H9 (cell line): ENCODE data around the gene ZNF280A. TPM values are rescaled to one million over a fixed set of nuclear protein-coding genes. Genes with fewer than 3 reads are reported as not detected.

Experiments used
- DNase-seq: peaks from one replicate; pipeline ENCODE4 v3.0.0-alpha.2; 2017
- H2AFZ ChIP-seq: one replicate; pipeline ENCODE4 v1.6.1; 2013; ENCODE audit warnings: mild to moderate bottlenecking, low read length, control low read depth, moderate library complexity
- H2AK5ac ChIP-seq: 2 replicates; pipeline ENCODE4 v1.6.1; 2013; ENCODE audit warnings: low read length, control low read depth, mixed read lengths; ENCODE audit not compliant: insufficient read length
- H2BK120ac ChIP-seq: one replicate; pipeline ENCODE4 v1.6.1; 2013; ENCODE audit warnings: low read depth, mild to moderate bottlenecking, low read length, control low read depth, inconsistent platforms; ENCODE audit not compliant: poor library complexity, severe bottlenecking
- H2BK12ac ChIP-seq: 2 replicates; pipeline ENCODE4 v1.6.1; 2013; ENCODE audit warnings: low read length, control low read depth, mixed read lengths, low read depth; ENCODE audit not compliant: insufficient read length
- H2BK15ac ChIP-seq: 2 replicates; pipeline ENCODE4 v1.6.1; 2013; ENCODE audit warnings: low read depth, low read length, control low read depth
- H2BK20ac ChIP-seq: one replicate; pipeline ENCODE4 v1.6.1; 2013; ENCODE audit warnings: low read depth, mild to moderate bottlenecking, low read length, control low read depth, inconsistent platforms; ENCODE audit not compliant: poor library complexity, severe bottlenecking
- H2BK5ac ChIP-seq: 2 replicates; pipeline ENCODE4 v1.6.1; 2013; ENCODE audit warnings: low read length, control low read depth, mixed read lengths; ENCODE audit not compliant: insufficient read length
- H3K14ac ChIP-seq: 2 replicates; pipeline ENCODE4 v1.6.1; 2013; ENCODE audit warnings: low read length, control low read depth; ENCODE audit not compliant: insufficient read depth
- H3K18ac ChIP-seq: 2 replicates; pipeline ENCODE4 v1.6.1; 2013; ENCODE audit warnings: low read depth, mild to moderate bottlenecking, mixed read lengths, low read length, control low read depth; ENCODE audit not compliant: insufficient read length
- H3K23ac ChIP-seq: 2 replicates; pipeline ENCODE4 v1.6.1; 2013; ENCODE audit warnings: low read length, control low read depth, mixed read lengths, low read depth; ENCODE audit not compliant: insufficient read length
- H3K23me2 ChIP-seq: 2 replicates; pipeline ENCODE4 v1.6.1; 2013; ENCODE audit warnings: low read depth, mild to moderate bottlenecking, mixed read lengths, low read length, control low read depth; ENCODE audit not compliant: insufficient read length, poor library complexity, severe bottlenecking
- H3K27ac ChIP-seq: 2 replicates; pipeline ENCODE4 v1.5.1; 2013; ENCODE audit warnings: low read length, control low read depth, mixed read lengths, low read depth; ENCODE audit not compliant: insufficient read length
- H3K27me3 ChIP-seq: 2 replicates; pipeline ENCODE4 v1.6.1; 2013; ENCODE audit warnings: low read length, control low read depth, inconsistent platforms; ENCODE audit not compliant: insufficient read depth
- H3K4ac ChIP-seq: 2 replicates; pipeline ENCODE4 v1.6.1; 2013; ENCODE audit warnings: low read depth, mild to moderate bottlenecking, control low read depth, inconsistent platforms, low read length, moderate library complexity
- H3K4me1 ChIP-seq: 2 replicates; pipeline ENCODE4 v1.6.1; 2013; ENCODE audit warnings: low read length, control low read depth, inconsistent platforms; ENCODE audit not compliant: insufficient read depth
- H3K4me2 ChIP-seq: 2 replicates; pipeline ENCODE4 v1.6.1; 2013; ENCODE audit warnings: low read length, control low read depth, mixed read lengths; ENCODE audit not compliant: insufficient read length, insufficient read depth
- H3K56ac ChIP-seq: 2 replicates; pipeline ENCODE4 v1.6.1; 2013; ENCODE audit warnings: low read depth, mild to moderate bottlenecking, mixed read lengths, low read length, control low read depth; ENCODE audit not compliant: insufficient read length
- H3K79me1 ChIP-seq: 2 replicates; pipeline ENCODE4 v1.6.1; 2013; ENCODE audit warnings: low read depth, mild to moderate bottlenecking, moderate library complexity, low read length, control low read depth, inconsistent platforms; ENCODE audit not compliant: insufficient read depth, poor library complexity, severe bottlenecking
- H3K79me2 ChIP-seq: 2 replicates; pipeline ENCODE4 v1.6.1; 2013; ENCODE audit warnings: low read length, control low read depth, inconsistent platforms; ENCODE audit not compliant: insufficient read depth
- H3K9ac ChIP-seq: 2 replicates; pipeline ENCODE4 v1.6.1; 2013; ENCODE audit warnings: low read length, control low read depth, mixed read lengths; ENCODE audit not compliant: insufficient read length; ENCODE audit errors: extremely low read depth
- H3K9me3 ChIP-seq: one replicate; pipeline ENCODE4 v1.6.1; 2013; ENCODE audit warnings: low read depth, low read length, inconsistent platforms; ENCODE audit not compliant: control insufficient read depth
- H3T11ph ChIP-seq: one replicate; pipeline ENCODE4 v1.6.1; 2013; ENCODE audit warnings: mild to moderate bottlenecking, low read length, control low read depth, inconsistent platforms
- H4K20me1 ChIP-seq: one replicate; pipeline ENCODE4 v1.6.1; 2013; ENCODE audit not compliant: control insufficient read depth, insufficient read length, insufficient read depth
- H4K5ac ChIP-seq: 2 replicates; pipeline ENCODE4 v1.6.1; 2013; ENCODE audit warnings: low read depth, mild to moderate bottlenecking, mixed read lengths, low read length, control low read depth; ENCODE audit not compliant: insufficient read length
- H4K8ac ChIP-seq: replicated peaks from 2 replicates; pipeline ENCODE4 v1.6.1; 2013; ENCODE audit warnings: low read length, control low read depth, mixed read lengths, low read depth; ENCODE audit not compliant: insufficient read length
- H4K91ac ChIP-seq: 2 replicates; pipeline ENCODE4 v1.6.1; 2013; ENCODE audit warnings: low read depth, mild to moderate bottlenecking, moderate library complexity, mixed read lengths, low read length, control low read depth; ENCODE audit not compliant: insufficient read length
- H3K27ac Mint-ChIP-seq, 3 experiments: 2 replicates in 2 of 3; 3 replicates in 1 of 3; pipeline ENCODE4 v1.8.0; 2020 to 2021; ENCODE audit warnings: mixed read lengths in 3 of 3, mild to moderate bottlenecking in 1 of 3, moderate library complexity in 1 of 3
- H3K27me3 Mint-ChIP-seq: 2 replicates; pipeline ENCODE4 v1.8.0; 2021; ENCODE audit warnings: low read depth, mild to moderate bottlenecking, moderate library complexity, mixed read lengths
- H3K36me3 Mint-ChIP-seq, 3 experiments: 2 replicates in 2 of 3; 3 replicates in 1 of 3; pipeline ENCODE4 v1.8.0; 2020 to 2021; ENCODE audit warnings: low read depth in 3 of 3, mixed read lengths in 3 of 3; ENCODE audit not compliant: insufficient read depth in 1 of 3
- H3K4me1 Mint-ChIP-seq, 2 experiments: 2 replicates each; pipeline ENCODE4 v1.8.0; 2020; ENCODE audit warnings: mixed read lengths in 2 of 2
- H3K4me3 Mint-ChIP-seq, 2 experiments: 2 replicates in 1 of 2; 3 replicates in 1 of 2; pipeline ENCODE4 v1.8.0; 2020 to 2021; ENCODE audit warnings: mild to moderate bottlenecking in 2 of 2, mixed read lengths in 2 of 2, moderate library complexity in 1 of 2
- H3K9me3 Mint-ChIP-seq, 2 experiments: 2 replicates in 1 of 2; 3 replicates in 1 of 2; pipeline ENCODE4 v1.8.0; 2020; ENCODE audit warnings: mild to moderate bottlenecking in 2 of 2, mixed read lengths in 2 of 2, moderate library complexity in 1 of 2
- CTCF ChIP-seq: fragments of 200-600 bp; sonication (generic); conservative IDR thresholded peaks from 3 replicates; pipeline ENCODE4 v1.8.0; 2021; ENCODE audit warnings: antibody characterized with exemption, mild to moderate bottlenecking
- WGBS: extraction: QIAGEN DNeasy Blood & Tissue Kit; methylation state at CpG from one replicate; pipeline ENCODE4 v1.1.7; 2013; ENCODE audit warnings: missing lambda C conversion rate, low lambda C conversion rate, mixed read lengths; ENCODE audit not compliant: insufficient read length; ENCODE audit errors: extremely low coverage; 5-methylcytosine and 5-hydroxymethylcytosine counted together
- total RNA-seq: library from RNA; stranded (reverse); gene quantifications from 2 replicates; pipeline ENCODE4 v1.2.1, GENCODE V29; 2021

Gene ZNF280A
- total RNA-seq, 1 experiment from 2014 or later: 0.13 TPM

- no peak overlapping the region for H3K56ac ChIP-seq
- H4K5ac ChIP-seq: no peak overlapping the region
- peaks cover 4% of the 10 kb centered on the region for H3K27me3 ChIP-seq
- Mint-ChIP-seq H3K27me3 (peaks cover 99% of the 10 kb centered on the region), H3K9me3 (peaks cover 28 to 34% of the 10 kb centered on the region in 2 experiments), H3K4me1 (peaks cover 0 to 2% of the 10 kb centered on the region in 2 experiments; a peak in 1 of 4 replicates), H3K27ac (no peak overlapping the region), H3K36me3 (peaks cover 0 to 9% (median 8%) of the 10 kb centered on the region in 3 experiments; a peak in 3 of 7 replicates), H3K4me3 (no peak overlapping the region)
- no CpG with 5 or more reads among the region's 7 CpGs for WGBS
- no peak overlapping the region for H2BK15ac ChIP-seq
- no peak overlapping the region for H3K14ac ChIP-seq
- H4K91ac ChIP-seq: no peak overlapping the region
- H3K4me2 ChIP-seq: no peak overlapping the region
- no peak overlapping the region for H3K18ac ChIP-seq
- no peaks in the 10 kb centered on the region for H3K4me1 ChIP-seq
- H3K4ac ChIP-seq: no peak overlapping the region
- H3K23me2 ChIP-seq: no peaks in the 10 kb centered on the region
- no peak overlapping the region for H2AFZ ChIP-seq
- no peaks in the 10 kb centered on the region for H3K79me1 ChIP-seq
- no peak overlapping the region for H3K27ac ChIP-seq
- no peak overlapping the region for H2BK20ac ChIP-seq
- H3K79me2 ChIP-seq: no peaks in the 10 kb centered on the region
- H3K9ac ChIP-seq: no peak overlapping the region
- no peaks in the 10 kb centered on the region for H4K20me1 ChIP-seq
- H2BK12ac ChIP-seq: no peak overlapping the region
- H3K9me3 ChIP-seq: no peaks in the 10 kb centered on the region
- TF ChIP-seq CTCF: no peak
- no peak overlapping the region for H4K8ac ChIP-seq
- H3T11ph ChIP-seq: no peak overlapping the region
- H2BK120ac ChIP-seq: no peak overlapping the region
- H2BK5ac ChIP-seq: no peak overlapping the region
- H2AK5ac ChIP-seq: no peak overlapping the region
- no peak for DNase-seq
- no peak overlapping the region for H3K23ac ChIP-seq
These were observed 54.9 kb downstream of the ZNF280A start for GRCh38 chr22:22465094-22465602.
